Prostate gland (tissue), 2 donors: ENCODE data around the gene NOL3. TPM values are rescaled to one million over a fixed set of nuclear protein-coding genes. Genes with fewer than 3 reads are reported as not detected.
A peak's percentile ranks its signal among the peaks of the same experiment; 100 is the strongest.

Experiments
- DNase-seq: peaks from one replicate; pipeline ENCODE4 v3.0.0-alpha.2; 2019; ENCODE audit warnings: low spot score
- H3K27ac ChIP-seq, 2 donors: fragments of 200-600 bp; sonication (generic); 2 replicates each; pipeline ENCODE4 v1.5.1; 2017 to 2019
- H3K27me3 ChIP-seq: fragments of 200-600 bp; sonication (generic); replicated peaks from 2 replicates; pipeline ENCODE4 v1.5.1; 2019; ENCODE audit not compliant: insufficient read depth
- H3K36me3 ChIP-seq, 2 donors: fragments of 200-600 bp; sonication (generic); 1 replicate in 1 of 2; 2 replicates in 1 of 2; pipeline versions ENCODE4 v1.5.1 to v1.8.1; 2017 to 2019
- H3K4me1 ChIP-seq: fragments of 200-600 bp; sonication (generic); replicated peaks from 2 replicates; pipeline ENCODE4 v1.5.1; 2019
- H3K4me3 ChIP-seq, 2 donors: fragments of 200-600 bp; sonication (generic); 2 replicates each; pipeline ENCODE4 v1.5.1; 2017 to 2019
- H3K9me3 ChIP-seq: fragments of 200-600 bp; sonication (generic); 2 replicates; pipeline ENCODE4 v1.5.1; 2017
- POLR2A ChIP-seq: fragments of 450-650 bp; IDR thresholded peaks from one replicate; pipeline ENCODE4 v1.6.1; 2016; ENCODE audit warnings: antibody characterized with exemption, mild to moderate bottlenecking
- POLR2AphosphoS5 ChIP-seq: sonication (generic); formaldehyde crosslinking; IDR thresholded peaks from one replicate; pipeline ENCODE4 v1.6.1; 2017; ENCODE audit warnings: antibody characterized with exemption
- WGBS: methylation state at CpG from one replicate; pipeline ENCODE4 v1.1.5; 2018; 5-methylcytosine and 5-hydroxymethylcytosine counted together
- intact Hi-C: fragments of 100-400 bp; cut with DNase I; formaldehyde crosslinking; loops from one replicate; pipeline ENCODE4 v1.14.2; 2022
- total RNA-seq, 2 donors: library from RNA; depleted of rRNA; stranded (reverse); fragments of >200 nt; gene quantifications; one replicate each; pipeline ENCODE4 v1.1.0, GENCODE V29; 2016
- TF ChIP-seq, protein P1 (sequence below), 4 experiments: fragments of 200-600 bp in 2 of 4; fragments of 450-650 bp in 2 of 4; sonication (generic) in 2 of 4; IDR thresholded peaks; 1 replicate in 3 of 4; 2 replicates in 1 of 4; pipeline ENCODE4 v1.5.1; 2016 to 2019; ENCODE audit warnings: antibody characterized with exemption in 4 of 4, mild to moderate bottlenecking in 2 of 4, moderate library complexity in 2 of 4

Gene NOL3
- total RNA-seq, 2 donors from 2014 or later, result 60.8 to 129 TPM

DNA sequence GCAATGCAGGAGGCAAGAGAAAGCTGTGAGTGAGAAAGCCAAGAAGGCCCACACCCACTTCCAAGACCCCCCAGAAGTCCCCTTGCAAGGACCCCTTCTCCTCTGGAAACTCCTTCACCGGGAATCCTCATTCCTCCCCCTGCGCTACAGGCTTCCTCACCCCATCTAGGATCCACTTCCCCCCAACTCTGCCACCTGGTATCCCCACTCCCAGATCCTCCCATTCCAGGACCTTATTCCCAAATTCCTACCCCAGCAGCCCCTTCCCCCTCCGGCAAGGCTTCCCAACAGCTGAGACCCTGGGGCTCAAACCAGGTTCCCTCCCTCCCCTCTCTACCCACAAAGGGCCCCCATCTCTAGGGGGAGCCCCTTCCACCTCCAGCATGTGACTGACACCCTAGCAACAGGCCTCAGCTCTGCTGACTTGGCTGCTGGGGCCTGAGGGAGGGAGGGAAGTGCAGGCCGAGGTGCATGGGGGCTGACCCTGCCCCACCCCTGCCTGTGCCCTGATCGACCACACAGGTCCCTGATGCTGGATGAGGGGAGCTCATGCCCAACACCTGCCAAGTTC is 3.7 kb upstream of the NOL3 start:
- Histone ChIP-seq H3K27ac (no peak overlapping the region), H3K9me3 (no peaks in the 10 kb centered on the region), H3K4me1 (peaks cover 30% of the 10 kb centered on the region), H3K36me3 (no peaks in the 10 kb centered on the region), H3K27me3 (no peaks in the 10 kb centered on the region), H3K4me3 (no peak overlapping the region)
- no peak for DNase-seq
- intact Hi-C loops, result no loop called here
- no peak for TF ChIP-seq POLR2A
- TF ChIP-seq POLR2AphosphoS5, result no peak
- TF ChIP-seq, protein P1, sequence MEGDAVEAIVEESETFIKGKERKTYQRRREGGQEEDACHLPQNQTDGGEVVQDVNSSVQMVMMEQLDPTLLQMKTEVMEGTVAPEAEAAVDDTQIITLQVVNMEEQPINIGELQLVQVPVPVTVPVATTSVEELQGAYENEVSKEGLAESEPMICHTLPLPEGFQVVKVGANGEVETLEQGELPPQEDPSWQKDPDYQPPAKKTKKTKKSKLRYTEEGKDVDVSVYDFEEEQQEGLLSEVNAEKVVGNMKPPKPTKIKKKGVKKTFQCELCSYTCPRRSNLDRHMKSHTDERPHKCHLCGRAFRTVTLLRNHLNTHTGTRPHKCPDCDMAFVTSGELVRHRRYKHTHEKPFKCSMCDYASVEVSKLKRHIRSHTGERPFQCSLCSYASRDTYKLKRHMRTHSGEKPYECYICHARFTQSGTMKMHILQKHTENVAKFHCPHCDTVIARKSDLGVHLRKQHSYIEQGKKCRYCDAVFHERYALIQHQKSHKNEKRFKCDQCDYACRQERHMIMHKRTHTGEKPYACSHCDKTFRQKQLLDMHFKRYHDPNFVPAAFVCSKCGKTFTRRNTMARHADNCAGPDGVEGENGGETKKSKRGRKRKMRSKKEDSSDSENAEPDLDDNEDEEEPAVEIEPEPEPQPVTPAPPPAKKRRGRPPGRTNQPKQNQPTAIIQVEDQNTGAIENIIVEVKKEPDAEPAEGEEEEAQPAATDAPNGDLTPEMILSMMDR (IDR thresholded peaks at IDR 0.05), result no peak
- 84% methylated on average over 5 of the region's 5 CpGs for WGBS

DNA sequence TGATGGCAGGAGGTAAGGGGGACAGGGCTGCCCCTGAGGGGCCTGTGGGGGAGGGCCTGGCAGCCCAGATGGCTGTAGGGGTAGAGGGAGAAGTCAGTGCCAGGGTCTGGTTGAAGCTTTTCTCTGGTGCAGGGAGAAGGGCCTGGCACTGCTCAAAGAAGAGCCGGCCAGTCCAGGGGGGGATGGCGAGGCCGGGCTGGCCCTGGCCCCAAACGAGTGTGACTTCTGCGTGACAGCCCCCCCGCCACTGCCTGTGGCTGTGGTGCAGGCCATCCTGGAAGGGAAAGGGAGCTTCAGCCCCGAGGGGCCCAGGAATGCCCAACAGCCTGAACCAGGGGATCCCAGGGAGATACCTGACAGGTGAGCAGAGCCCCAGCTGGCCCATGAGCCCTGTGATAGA is 2.8 kb upstream of the NOL3 start:
- no peak for DNase-seq
- Histone ChIP-seq H3K9me3 (no peaks in the 10 kb centered on the region), H3K4me1 (peaks cover 29% of the 10 kb centered on the region), H3K27me3 (no peaks in the 10 kb centered on the region), H3K36me3 (no peaks in the 10 kb centered on the region), H3K4me3 (no peak overlapping the region), H3K27ac (no peak overlapping the region)
- intact Hi-C loops, result no loop called here
- TF ChIP-seq POLR2A, result no peak
- TF ChIP-seq, protein P1 (IDR thresholded peaks at IDR 0.05), result no peak
- no peak for TF ChIP-seq POLR2AphosphoS5
- WGBS, result 86% methylated on average over 7 of the region's 7 CpGs

DNA sequence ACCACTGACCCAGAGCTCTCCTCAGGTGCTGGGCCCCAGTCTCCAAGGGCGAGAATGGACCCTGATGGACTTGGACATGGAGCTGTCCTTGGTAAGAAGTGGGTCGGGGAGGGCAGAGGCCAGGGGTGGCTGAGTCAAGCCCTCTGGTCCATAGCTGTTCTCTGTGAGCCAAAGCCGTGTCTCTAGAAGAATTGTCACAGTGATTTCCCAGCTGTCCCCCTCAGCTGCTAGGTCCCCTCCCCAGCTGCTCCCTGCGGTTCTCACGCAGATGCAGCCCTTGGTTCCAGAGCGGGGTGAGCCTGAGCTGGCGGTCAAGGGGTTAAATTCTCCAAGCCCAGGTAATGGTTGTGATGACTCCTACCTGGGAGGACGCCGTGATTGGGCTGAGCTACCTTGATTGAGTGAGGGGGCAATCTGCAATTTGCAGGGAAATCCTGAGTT is 1.3 kb upstream of the NOL3 start:
- peak overlapping the region; percentile 93 to 96 for H3K27ac ChIP-seq
- H3K36me3 ChIP-seq, result no peaks in the 10 kb centered on the region
- H3K9me3 ChIP-seq, result no peaks in the 10 kb centered on the region
- TF ChIP-seq POLR2AphosphoS5, result no peak
- TF ChIP-seq, protein P1 (IDR thresholded peaks at IDR 0.05), result no peak
- intact Hi-C loops, result no loop called here
- H3K27me3 ChIP-seq, result no peaks in the 10 kb centered on the region
- peaks cover 17% of the 10 kb centered on the region for H3K4me1 ChIP-seq
- no peak overlapping the region for H3K4me3 ChIP-seq
- WGBS, result 54% methylated on average over 9 of the region's 9 CpGs
- no peak for DNase-seq

DNA sequence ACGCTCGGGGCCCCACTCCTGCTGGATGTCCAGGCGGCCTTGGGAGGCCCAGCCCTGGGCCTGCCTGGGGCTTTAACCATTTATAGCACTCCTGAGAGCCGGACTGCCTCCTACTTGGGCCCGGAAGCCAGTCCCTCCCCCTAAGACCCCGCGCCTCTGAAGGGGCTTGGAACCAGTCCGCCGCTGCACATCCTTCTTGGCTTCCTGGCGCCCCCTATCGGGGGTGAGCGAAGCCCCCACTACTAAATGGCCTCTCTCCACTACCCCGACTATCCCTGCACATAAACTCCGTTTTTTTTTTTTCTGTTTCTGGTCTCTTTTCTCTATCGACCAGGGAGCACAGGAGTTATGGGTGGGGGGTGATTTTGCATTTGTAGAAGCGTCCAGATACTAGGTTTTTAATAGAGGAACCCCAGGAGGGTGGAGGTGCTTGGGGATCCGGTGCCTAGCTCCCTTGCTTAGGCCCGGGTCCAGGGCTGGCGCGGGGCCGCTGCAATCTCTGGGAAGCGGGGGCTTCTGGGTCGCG is 633 bp upstream of the NOL3 start:
- Histone ChIP-seq H3K4me3 (peak overlapping the region; percentile 42 to 55), H3K36me3 (no peaks in the 10 kb centered on the region), H3K9me3 (no peaks in the 10 kb centered on the region), H3K27me3 (no peaks in the 10 kb centered on the region), H3K4me1 (peaks cover 13% of the 10 kb centered on the region), H3K27ac (peak overlapping the region; percentile 93 to 96)
- intact Hi-C loops, result no loop called here
- WGBS, result 8% methylated on average over 24 of the region's 24 CpGs
- DNase-seq, result no peak
- no peak for TF ChIP-seq POLR2AphosphoS5
- no peak for TF ChIP-seq POLR2A
- TF ChIP-seq, protein P1 (IDR thresholded peaks at IDR 0.05), result peak in 3 of 4 experiments; percentile 20 to 34 (median 29)

DNA sequence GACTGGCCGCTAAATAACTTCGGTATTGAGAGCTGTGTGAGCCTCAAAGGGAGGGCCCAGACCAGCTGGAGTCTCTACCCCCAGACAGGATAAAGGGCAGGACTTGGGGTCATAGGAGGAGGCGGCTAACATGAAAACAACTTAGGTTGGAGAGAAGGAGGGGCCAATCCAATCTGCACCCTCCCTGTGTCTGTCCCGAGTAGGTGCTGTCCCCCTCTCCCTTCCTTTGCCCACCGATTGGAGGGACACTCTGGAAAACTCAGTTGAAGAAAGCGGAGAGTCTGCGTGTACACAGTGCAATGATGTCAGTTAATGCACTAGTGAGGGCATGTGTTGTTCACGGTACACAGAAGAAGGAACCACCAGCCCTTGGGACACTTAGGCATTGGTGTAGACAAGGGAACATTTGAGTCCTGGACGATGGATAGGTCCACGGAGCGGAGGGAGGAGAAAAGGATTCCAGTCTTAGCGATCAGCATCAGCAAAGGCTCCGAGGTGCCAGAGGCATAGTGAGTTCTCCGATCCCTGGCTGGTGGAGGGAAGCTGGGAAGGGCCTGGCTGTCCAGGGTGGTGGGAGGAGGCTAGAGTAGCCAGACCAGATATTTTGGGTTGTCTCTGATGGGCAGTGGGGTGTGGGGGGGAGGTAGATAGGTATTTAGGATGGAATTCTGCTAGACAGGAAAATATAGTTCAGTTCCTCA is 761 bp downstream of the NOL3 start:
- H3K9me3 ChIP-seq, result no peaks in the 10 kb centered on the region
- DNase-seq, result no peak
- H3K27me3 ChIP-seq, result no peaks in the 10 kb centered on the region
- 36% methylated on average over 14 of the region's 14 CpGs for WGBS
- peaks cover 18% of the 10 kb centered on the region for H3K4me1 ChIP-seq
- TF ChIP-seq, protein P1 (IDR thresholded peaks at IDR 0.05), result no peak
- TF ChIP-seq POLR2A, result no peak
- no peaks in the 10 kb centered on the region for H3K36me3 ChIP-seq
- peak overlapping the region; percentile 93 to 96 for H3K27ac ChIP-seq
- peak overlapping the region; percentile 42 to 55 for H3K4me3 ChIP-seq
- intact Hi-C loops, result no loop called here
